Measurements from ENCODE around the gene RIPK1. TPM values are rescaled to one million over a fixed set of nuclear protein-coding genes. Genes with fewer than 3 reads are reported as not detected.

RIPK1 gene
- total and polyA plus RNA-seq, 9 of the 15 experiments (the other 6 are each of a cell fraction or from before 2014, with no cell fraction given): 3.8 to 24.9 (median 17.7) TPM

- TF ChIP-seq ZNF318 (IDR thresholded peaks at IDR 0.05; ENCODE audit: borderline replicate concordance in 1 of 2, low read depth in 1 of 2): peak in 1 of 2 experiments; percentile 88; a peak in 2 of 4 replicates
- TF ChIP-seq ZNF175 (CRISPR knock-in tag; IDR thresholded peaks at IDR 0.05; ENCODE audit: low read depth): peak; percentile 84
- peak; percentile 76 to 86 for TF ChIP-seq AFF1 (IDR thresholded peaks at IDR 0.05; ENCODE audit: low read depth in 1 of 2, partially characterized antibody in 2 of 2)
- peak; percentile 15; the same call in 1 of the 2 replicates for TF ChIP-seq ZNF830 (CRISPR knock-in tag; IDR thresholded peaks at IDR 0.05)
- no peak; the same call in 1 of the 2 replicates for TF ChIP-seq LARP7 (IDR thresholded peaks at IDR 0.05)
- no peak for TF ChIP-seq NR2F6 (CRISPR knock-in tag; IDR thresholded peaks at IDR 0.05)
- no peak for TF ChIP-seq CHAMP1 (IDR thresholded peaks at IDR 0.05)
- TF ChIP-seq ID3 (CRISPR knock-in tag; IDR thresholded peaks at IDR 0.05): no peak
- TF ChIP-seq ID3 (tag; IDR thresholded peaks at IDR 0.05): peak; percentile 78
- TF ChIP-seq MCM2 (IDR thresholded peaks at IDR 0.05; ENCODE audit: low read depth): no peak
- no peak for TF ChIP-seq ZNF274 (IDR thresholded peaks at IDR 0.05; ENCODE audit: borderline replicate concordance, low read depth, low read length)
These were observed 44.4 kb upstream of the RIPK1 start (continued) for GRCh38 chr6:3023663-3024483.
